Kidney epithelial cell (primary cell): ENCODE data around the gene ZEB2. TPM values are rescaled to one million over a fixed set of nuclear protein-coding genes. Genes with fewer than 3 reads are reported as not detected.
A peak's percentile ranks its signal among the peaks of the same experiment; 100 is the strongest.

ENCODE experiments used
- DNase-seq: peaks from one replicate; pipeline ENCODE4 v3.0.0-alpha.2; 2010; ENCODE audit warnings: low read depth
- H3K27me3 ChIP-seq: 2 replicates; pipeline ENCODE4 v1.6.0; 2011; ENCODE audit warnings: low read length; ENCODE audit not compliant: control insufficient read depth, insufficient read depth
- H3K36me3 ChIP-seq: 2 replicates; pipeline ENCODE4 v1.5.1; 2011; ENCODE audit warnings: low read length; ENCODE audit not compliant: control insufficient read depth, insufficient read depth
- H3K4me3 ChIP-seq: 2 replicates; pipeline ENCODE4 v1.5.1; 2011; ENCODE audit warnings: low read depth, mild to moderate bottlenecking, control low read depth, low read length
- CTCF ChIP-seq: IDR thresholded peaks from 2 replicates; pipeline ENCODE4 v1.5.1; 2011; ENCODE audit warnings: mild to moderate bottlenecking, moderate library complexity, low read length, control low read depth, inconsistent platforms; ENCODE audit not compliant: insufficient read depth, poor library complexity, severe bottlenecking
- total RNA-seq: library from RNA; depleted of rRNA; stranded (reverse); fragments of >200 nt; gene quantifications from 2 replicates; pipeline ENCODE4 v1.2.3, GENCODE V29; 2015

The ZEB2 gene
- total RNA-seq, 1 donor from 2014 or later: 14.7 TPM

GRCh38 chr2:144477957-144478311, 42.0 kb downstream of the ZEB2 start:
- TF ChIP-seq CTCF: no peak
- no peaks in the 10 kb centered on the region for H3K27me3 ChIP-seq
- no peak overlapping the region for H3K4me3 ChIP-seq
- DNase-seq: peak; percentile 83
- H3K36me3 ChIP-seq: no peaks in the 10 kb centered on the region

- Histone ChIP-seq H3K4me3 (no peak overlapping the region), H3K36me3 (no peaks in the 10 kb centered on the region), H3K27me3 (no peaks in the 10 kb centered on the region)
- DNase-seq: no peak
- TF ChIP-seq CTCF: no peak
Measured at GRCh38 chr2:144477281-144477956, 42.5 kb downstream of the ZEB2 start.

DNA sequence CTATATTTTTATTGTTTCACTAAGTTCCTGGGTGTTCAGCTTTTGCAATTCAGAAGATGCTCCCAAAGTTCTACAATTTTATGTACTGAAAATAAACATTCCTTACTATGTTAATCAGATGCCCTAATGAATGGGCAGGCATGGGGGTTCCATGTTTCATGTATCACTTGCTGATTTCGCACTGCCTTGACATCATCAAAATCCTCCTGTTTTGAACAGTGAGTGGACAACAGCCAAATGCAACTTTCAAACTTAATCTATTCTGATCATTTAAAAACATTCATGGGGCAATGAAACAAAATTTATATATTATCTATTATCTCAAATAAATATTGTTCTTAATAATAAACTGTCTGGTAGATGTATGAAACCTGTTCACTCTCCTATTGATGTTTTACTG, 43.2 kb downstream of the ZEB2 start:
- Histone ChIP-seq H3K36me3 (no peaks in the 10 kb centered on the region), H3K4me3 (no peak overlapping the region), H3K27me3 (no peaks in the 10 kb centered on the region)
- DNase-seq: no peak
- no peak for TF ChIP-seq CTCF

DNA sequence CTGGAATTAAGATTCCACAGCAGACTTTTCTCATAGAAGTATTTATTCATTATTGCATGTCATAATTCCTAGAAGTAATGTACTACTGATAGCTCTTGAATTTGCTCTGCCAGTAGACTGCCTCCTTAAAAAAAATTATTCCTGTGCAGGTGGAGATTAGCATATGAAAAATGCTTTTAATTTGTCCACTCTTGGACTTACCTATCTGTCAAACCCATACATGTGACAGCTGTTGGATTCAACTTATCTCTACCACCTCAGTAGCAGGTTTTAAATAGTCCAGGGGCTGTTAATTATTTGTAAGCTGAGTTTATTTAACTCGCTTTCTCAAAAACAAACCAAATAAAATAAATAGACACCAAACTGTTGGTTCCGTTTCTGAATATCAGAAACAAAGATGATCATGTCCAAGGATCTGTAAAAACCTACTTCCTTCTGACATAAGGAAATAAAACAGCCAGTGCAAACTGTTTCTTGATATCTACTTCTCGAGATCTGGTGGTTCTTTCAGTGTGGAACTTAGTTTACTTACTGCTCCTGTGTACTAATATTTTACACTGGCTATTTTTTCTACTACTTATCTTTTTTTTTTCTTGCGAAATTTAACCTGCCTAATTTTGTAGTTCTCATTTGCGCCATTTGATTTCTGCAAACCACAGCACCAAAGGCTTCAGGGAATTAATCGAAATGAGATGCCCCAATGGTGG, 44.2 kb downstream of the ZEB2 start:
- TF ChIP-seq CTCF: no peak

GRCh38 chr2:144475044-144475443, 44.9 kb downstream of the ZEB2 start:
- Histone ChIP-seq H3K27me3 (no peaks in the 10 kb centered on the region), H3K4me3 (no peak overlapping the region), H3K36me3 (no peaks in the 10 kb centered on the region)
- no peak for TF ChIP-seq CTCF
- no peak for DNase-seq

More for the DNA sequence above, 44.2 kb downstream of the ZEB2 start:
- H3K36me3 ChIP-seq: no peaks in the 10 kb centered on the region
- DNase-seq: no peak
- no peaks in the 10 kb centered on the region for H3K27me3 ChIP-seq
- no peak overlapping the region for H3K4me3 ChIP-seq
